Posterior vena cava (tissue), 2 donors: Measurements from ENCODE around the gene MEDAG. TPM values are rescaled to one million over a fixed set of nuclear protein-coding genes. Genes with fewer than 3 reads are reported as not detected.

Experiments used
- DNase-seq: peaks from one replicate; pipeline ENCODE4 v3.0.0-alpha.2; 2020; ENCODE audit warnings: low spot score
- intact Hi-C, 2 donors: fragments of 100-400 bp; cut with DNase I; formaldehyde crosslinking; loops; one replicate each; pipeline versions ENCODE4 v1.14.1 to v1.14.2; 2022 to 2023
- long read RNA-seq, 2 donors: library from polyadenylated mRNA; unstranded; transcript quantifications; one replicate each; pipeline ENCODE4 v2.0.0, GENCODE V29; 2020 to 2021
- total RNA-seq, 2 donors: library from RNA; stranded (reverse); fragmentation: NEBNext Ultra II Directional; extraction: Animal tissue kit (Norgen Biotek cat#: 25700); gene quantifications; one replicate each; pipeline ENCODE4 v1.2.1, GENCODE V29; 2021
- donor health status: DM: yes; HTN: yes; CAD: no.
- donor health status: DM: yes; HTN: yes; CAD: no.

MEDAG gene
- total RNA-seq = 100 to 1,000 TPM; 151 to 172 TPM
- long read RNA-seq, donor 1, transcript MEDAG-201 (5 exons, 2,374 nt) = major isoform, 128 of 143 reads
- long read RNA-seq, donor 1, partial matches to known transcripts = 8 of 143 reads
- long read RNA-seq, donor 1, other reads (novel, unspliced or antisense) = 7 of 143 reads
- long read RNA-seq, donor 2, transcript MEDAG-201 (5 exons, 2,374 nt) = major isoform, 55 of 92 reads
- long read RNA-seq, donor 2, partial matches to known transcripts = 21 of 92 reads
- long read RNA-seq, donor 2, other reads (novel, unspliced or antisense) = 16 of 92 reads

DNA sequence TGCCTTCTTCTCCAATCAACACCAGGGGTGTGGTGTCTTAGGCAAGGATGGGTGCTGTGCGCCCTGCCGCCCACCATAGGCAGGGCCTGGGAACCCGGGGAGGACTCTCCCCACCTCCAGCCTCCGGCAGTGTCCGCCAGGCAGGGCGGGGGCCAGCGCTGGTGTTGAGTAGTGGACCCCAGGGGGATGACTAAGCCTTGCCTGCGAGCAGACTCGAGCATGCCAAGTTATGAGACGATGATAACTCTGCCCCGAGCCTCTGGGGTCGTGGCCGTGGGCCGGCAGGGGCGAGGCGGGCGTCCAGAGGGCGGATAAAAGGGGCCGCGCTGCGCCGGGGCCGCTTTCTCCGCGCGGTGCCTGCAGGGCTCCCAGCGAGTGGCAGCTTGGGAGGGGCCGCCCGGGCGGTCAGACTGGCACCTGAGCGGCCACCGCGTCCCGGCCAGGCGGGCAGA is at the start of gene MEDAG:
TSS of gene MEDAG (plus strand) at position 340 of the 452 bp plus-strand sequence. CDS start 245 bp downstream, outside the sequence.
- intact Hi-C loops = loop anchor here in 1 of 2 donors (5.0 kb wide), 1 partner anchor 39 kb away; no protein-coding TSS in a partner anchor
- DNase-seq = peak; percentile 98

DNA sequence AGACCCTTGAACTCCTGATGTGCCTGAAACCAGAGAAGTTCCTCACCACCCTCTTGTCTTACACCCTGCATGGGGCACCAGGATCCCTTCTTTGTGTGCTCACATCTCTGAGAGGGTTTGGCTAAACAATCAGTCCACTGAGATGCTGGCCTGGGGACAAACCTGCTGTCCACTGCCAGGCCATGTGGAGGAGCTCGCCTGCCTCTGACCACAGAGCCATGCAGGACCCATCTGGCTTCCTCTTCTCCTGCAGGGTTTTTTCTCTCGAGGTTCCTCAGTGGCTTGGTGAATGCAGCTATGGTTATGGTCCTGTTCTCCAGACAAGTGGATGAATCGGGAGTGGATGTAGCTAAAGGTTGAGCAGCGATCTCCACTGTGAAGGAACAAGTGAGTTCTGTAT is 49.1 kb upstream of the MEDAG start:
- no peak for DNase-seq
- intact Hi-C loops = no loop called here

DNA sequence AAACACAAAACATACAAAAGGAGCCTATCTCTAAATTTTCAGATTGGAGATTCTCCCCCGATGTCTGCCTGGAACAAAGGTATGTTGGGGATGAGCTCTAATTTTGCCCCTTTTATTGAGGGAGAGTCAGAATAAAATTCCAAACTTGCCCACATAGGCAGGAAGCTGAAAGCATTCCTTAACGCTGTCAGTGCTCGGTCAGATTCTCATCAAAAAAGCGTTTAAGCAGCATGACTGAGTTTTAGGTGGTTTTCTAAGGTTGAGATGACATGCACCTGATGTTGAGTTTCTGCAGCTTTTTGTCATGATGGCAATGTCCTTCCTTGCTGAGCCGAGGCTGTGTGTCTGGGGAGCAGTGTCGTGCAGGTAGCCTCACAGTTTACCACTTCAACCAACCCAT is 48.4 kb upstream of the MEDAG start:
- DNase-seq = no peak
- intact Hi-C loops = no loop called here

DNA sequence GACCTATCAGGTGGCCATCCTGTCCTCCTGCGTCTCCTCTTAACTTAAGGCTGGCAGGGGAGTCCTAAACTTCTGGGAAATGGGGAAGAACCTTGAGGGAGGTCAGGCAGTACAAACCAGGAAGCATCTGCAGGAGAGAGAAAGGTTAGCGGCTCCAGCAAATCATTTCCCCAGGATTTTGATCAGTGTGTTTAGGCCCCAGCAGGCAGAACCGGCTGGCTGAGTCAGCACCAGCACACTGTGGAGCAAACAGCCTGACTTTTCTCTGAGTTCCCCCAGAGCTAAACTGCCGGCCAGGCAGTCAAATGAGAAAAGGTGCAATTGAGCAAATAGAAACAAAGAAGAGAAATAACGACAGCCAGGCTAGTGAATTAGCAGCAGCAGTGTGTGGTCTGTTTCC is 46.7 kb upstream of the MEDAG start:
- no peak for DNase-seq
- intact Hi-C loops = no loop called here

DNA sequence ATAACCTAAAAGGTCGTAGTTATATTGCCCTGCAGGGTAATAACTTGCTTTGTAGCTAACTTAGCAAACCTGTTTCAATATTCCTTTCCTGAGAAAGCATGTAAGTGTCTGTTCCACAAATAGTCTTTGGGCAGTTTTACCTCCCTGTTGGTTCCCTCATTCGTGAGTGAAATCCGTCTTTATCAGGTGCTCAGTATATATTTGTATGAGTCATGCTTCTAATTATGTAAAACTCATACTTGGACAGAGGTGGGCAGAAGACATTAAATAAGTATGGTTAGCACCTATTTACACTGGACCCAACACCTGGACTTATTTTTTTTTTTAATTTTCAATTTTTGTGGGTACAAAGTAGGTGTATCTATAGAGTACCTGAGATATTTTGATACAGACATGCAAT is 44.9 kb upstream of the MEDAG start:
- intact Hi-C loops = loop anchor here (10.0 kb wide), 4 partner anchors 46 to 246 kb away; partner anchors contain the start of gene USPL1 (in 1 of the 2)

DNA sequence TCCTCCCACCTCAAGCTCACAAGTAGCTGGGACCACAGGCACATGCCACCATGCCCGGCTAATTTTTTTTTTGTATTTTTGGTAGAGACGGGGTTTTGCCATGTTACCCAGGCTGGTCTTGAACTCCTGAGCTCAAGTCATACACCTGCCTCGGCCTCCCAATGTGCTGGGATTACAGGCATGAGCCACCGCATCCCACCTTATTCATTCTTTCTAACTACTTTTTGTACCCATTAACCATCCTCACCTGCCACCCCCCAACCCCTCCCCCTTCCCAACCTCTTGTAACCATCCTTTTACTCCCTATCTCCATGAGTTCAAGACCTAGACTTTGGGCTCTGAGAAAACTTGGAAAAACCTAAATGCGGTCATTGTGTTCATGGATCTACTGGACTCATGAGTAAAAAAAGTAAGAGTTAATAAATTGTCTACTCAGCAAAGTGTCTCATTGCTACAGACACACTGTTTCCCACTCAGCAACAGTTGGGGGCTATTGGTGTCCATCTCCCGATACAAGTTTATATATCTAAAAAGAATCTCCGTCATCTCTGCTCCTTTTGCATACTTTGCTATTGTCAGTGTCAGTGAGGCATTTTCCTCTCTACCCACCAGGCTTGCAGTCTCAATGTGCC is 44.1 kb upstream of the MEDAG start:
- intact Hi-C loops = loop anchor here (10.0 kb wide), 4 partner anchors 47 to 247 kb away; partner anchors contain the start of gene USPL1 (in 1 of the 2)
- no peak for DNase-seq

More for the DNA sequence above, 44.9 kb upstream of the MEDAG start:
- DNase-seq = no peak

DNA sequence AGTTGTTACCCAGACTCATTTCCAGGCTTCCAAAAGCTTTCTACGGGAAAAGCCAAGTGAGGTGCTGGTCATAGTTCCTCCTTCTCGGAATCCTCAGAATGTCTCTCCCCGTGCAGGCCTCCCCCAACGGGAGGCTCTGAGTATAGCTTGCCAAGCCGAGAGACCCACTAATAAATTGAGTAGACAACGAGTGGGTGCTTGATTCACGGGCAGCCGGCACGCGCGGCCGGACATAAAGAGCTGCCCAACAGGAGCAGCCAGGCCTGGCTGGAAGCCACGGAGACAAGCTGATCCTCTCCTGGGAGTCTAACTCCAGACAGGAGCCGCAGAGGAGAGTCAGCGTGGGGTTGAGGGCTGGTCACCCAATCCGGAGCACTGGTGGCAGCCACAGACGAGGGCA is 43.4 kb upstream of the MEDAG start:
- DNase-seq = peak; percentile 94
- intact Hi-C loops = loop anchor here (10.0 kb wide), 4 partner anchors 48 to 248 kb away; partner anchors contain the start of gene USPL1 (in 1 of the 2)

DNA sequence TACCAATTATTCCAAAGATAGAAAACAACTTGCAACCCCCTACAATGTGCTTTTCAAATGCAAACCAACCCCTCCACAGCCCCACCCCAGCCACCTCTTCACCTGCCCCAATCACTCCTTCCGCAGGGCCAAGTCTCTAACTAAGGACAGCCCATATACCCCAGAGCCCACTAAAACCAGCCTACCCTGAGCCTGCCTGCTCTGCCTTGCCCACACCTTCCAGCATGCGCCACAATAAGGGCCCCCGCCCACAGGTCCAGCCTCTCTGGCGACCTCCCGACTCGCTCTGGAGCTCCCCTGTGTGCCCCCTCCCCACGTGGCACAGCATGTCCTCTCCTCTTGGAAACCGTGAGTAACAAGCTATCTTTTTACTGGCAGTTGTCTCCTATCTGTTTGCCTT is 42.8 kb upstream of the MEDAG start:
- intact Hi-C loops = loop anchor here (10.0 kb wide), 4 partner anchors 48 to 248 kb away; partner anchors contain the start of gene USPL1 (in 1 of the 2)
- DNase-seq = no peak

DNA sequence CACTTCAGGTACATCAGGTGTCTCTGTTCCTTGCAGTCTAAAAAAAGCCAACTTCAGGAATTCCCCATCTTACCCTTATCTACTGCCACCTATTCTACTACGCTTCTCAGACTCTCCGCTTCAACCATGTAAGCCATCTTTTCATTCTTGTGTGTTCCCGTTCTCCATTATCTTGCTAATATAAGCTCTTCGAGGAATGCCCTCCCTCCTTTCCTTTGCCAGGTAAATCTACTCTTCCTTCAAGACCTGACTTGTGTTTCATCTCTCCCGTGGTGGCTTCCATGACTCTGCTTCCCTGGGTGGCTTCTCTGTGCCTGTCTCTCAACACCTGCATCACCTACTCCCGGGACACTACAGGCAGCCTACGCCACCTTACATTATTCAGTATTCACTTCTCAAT is 42.3 kb upstream of the MEDAG start:
- DNase-seq = no peak
- intact Hi-C loops = loop anchor here (10.0 kb wide), 4 partner anchors 49 to 249 kb away; partner anchors contain the start of gene USPL1 (in 1 of the 2)

DNA sequence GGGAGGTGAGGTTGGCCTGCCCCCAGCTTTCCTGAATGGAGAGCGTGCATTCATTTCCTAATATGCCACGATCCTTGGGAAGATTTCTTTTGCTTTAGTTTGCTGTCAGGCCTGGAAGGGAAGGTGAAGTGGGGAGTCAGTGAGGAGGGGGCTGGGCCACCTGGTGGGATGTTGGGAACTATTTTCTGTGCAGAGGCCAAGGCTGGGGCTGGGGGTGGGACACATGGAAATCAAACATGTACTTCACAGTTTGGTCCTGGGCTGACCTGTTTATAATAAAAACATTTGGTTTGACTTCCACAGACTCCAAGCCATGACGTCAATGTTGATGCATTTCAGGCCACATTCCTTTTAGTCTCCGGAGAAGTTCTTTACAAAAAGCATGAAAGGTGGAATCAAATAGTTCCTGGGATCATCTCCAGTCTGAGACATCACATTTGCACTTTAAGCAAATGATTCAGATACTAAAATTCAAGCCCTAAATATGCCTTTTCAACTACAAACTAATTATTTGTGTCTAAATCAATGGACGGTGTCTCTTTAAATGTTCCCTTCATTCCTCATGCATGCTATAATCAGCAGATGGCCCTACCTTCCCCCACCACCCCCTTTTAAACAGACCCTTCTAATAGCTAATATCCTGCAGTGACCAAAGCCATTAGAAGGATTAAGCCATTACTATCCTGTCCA is 41.5 kb upstream of the MEDAG start:
- intact Hi-C loops = loop anchor here (5.0 to 10.0 kb wide), 6 partner anchors 43 to 250 kb away; partner anchors contain the start of genes MEDAG (in 1 of the 2) and USPL1 (in 1 of the 2)
- DNase-seq = no peak

DNA sequence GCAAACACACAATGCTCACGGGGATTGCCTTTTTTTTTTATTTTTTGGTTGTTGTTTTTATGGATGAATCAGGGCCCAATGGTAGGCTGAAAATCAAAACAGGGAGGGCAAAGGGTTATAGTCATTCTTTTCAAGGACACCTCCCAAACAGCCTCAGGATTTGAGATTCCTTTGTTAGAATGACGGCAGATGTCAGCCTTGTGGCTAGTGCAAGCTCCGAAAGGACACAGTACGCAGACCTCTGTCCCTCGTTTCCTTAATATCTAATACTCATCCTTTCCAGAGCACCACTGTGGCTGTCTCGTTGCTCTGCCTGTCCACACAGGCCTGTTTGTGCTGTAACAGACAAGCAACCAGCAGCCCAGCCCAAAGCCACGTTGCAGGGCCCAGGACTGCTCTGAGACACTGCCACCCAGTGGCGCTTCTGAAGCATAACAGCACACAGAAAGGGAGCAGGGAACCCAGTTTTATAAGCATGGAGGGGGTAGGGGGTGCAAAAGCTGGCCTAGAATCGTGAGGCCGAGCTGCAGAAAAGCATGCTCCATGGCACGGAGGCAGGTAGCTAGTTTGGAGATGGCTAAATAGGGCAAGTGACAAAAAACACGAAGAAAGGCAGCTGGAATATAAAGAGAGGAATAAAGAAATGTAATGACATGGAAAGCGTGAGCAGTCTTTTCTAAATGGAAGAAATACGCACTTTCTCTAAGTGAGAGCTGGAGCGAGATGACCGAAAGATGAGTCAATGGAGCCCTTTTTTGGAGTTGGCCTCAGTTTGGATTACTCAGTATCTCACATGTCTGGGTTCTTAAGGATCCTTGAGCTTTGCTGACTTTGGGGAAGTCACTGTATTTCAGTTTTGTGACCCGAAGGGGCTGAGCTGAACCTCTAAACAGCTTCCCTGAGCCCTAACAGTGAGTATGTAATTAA is 40.7 kb upstream of the MEDAG start:
- intact Hi-C loops = loop anchor here (5.0 to 10.0 kb wide), 6 partner anchors 42 to 251 kb away; partner anchors contain the start of genes MEDAG (in 1 of the 2) and USPL1 (in 1 of the 2)
- DNase-seq = peak; percentile 95

DNA sequence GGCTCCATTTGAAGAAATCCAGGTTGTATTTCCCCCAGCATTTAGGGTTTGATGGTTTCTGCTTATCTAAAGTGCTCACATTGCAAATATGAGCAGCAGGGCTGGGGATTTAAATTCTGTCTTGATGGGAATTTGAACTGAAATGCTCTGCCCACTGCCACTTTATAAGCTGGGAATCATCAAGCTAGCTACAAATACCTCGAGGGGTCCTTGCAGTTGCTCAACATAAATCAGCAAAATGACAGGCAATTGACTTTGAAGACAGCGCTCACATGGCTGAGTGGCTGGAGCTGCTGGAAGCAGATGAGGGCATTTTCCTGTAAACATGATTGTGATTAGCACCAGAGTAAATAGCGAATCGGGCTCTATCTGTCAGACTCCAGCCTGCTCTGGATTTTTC is 39.4 kb upstream of the MEDAG start:
- DNase-seq = no peak
- intact Hi-C loops = loop anchor here (5.0 to 10.0 kb wide), 6 partner anchors 41 to 252 kb away; partner anchors contain the start of genes MEDAG (in 1 of the 2) and USPL1 (in 1 of the 2)

DNA sequence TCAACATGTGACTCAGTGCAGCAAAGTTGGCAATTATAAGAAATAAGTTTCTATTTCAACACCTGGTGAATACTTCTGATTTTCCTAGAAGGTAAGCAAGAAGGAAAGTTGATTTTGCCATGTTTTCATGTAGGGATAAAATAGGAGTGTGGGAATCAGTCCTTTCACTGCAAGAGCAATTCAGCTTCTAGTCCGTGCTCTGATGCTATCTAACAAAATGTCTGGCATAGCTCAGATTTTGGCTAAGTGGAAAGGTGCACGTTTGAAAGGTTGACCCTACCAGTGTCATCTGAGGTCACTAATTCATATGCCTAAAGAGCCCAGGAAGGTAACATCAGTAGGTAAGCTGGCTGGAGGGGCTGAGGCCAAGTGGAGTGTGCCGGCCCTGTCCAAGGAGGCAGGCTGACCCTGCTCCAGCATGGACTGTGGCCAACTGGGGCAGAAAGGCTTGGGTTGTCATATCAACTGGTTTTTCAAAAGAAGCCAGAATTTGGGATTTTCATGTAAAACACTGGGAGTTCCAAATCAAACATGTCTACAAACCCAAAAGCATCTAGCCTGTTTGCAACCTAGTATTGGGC is 38.9 kb upstream of the MEDAG start:
- no peak for DNase-seq
- intact Hi-C loops = loop anchor here (5.0 to 10.0 kb wide), 6 partner anchors 40 to 252 kb away; partner anchors contain the start of genes MEDAG (in 1 of the 2) and USPL1 (in 1 of the 2)

DNA sequence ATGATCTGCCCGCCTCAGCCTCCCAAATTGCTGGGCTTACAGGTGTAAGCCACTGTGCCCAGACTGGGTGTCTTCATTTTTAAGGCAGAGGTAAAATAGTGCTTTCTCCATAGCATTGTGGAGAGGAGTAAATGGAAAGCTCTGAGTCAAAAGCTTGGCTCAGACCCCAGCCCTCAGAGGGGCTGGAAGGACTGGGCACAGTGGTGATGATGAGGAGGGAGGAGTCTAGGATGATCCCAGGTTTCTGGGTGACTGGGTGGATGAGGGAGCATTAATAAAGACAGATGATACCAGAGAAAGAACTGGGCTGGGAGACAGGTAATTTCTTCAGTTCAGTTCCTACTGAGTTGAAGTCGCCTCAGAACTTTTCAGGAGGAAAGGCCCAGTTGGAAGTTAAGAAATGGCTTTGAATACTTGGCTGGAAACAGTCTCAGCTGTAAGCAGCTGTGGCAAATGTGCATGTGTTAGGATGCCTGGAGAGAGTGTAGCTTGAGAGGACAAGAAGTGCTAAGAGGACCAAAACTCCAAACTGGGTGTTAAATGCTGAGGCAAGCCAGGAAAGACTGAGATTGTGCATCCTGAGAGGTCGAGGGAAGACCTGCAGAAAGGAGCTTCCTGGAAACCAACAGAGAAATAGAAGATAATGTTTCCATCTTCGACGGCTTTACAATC is 37.1 kb upstream of the MEDAG start:
- DNase-seq = no peak
- intact Hi-C loops = loop anchor here (5.0 to 10.0 kb wide), 6 partner anchors 38 to 254 kb away; partner anchors contain the start of genes MEDAG (in 1 of the 2) and USPL1 (in 1 of the 2)

DNA sequence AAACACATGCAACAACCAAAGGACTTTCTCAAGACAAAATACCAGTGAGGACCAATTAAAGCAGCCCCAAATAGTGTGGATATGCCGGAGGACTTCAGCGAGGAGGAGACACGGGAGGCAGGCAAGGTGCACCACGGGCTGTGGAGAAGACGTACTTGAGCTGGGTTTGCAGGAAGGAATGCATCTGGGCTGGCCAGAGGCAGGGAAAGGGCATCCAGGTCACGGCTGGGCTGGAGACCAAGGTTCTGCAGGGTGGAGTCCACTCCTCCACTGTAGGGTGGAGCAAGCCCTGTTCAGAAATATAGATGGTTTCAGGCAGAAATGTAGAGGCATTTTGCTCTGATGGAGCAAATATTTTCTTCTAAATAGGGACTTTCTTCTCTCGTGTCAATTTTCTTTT is 36.6 kb upstream of the MEDAG start:
- intact Hi-C loops = loop anchor here (5.0 to 10.0 kb wide), 6 partner anchors 38 to 255 kb away; partner anchors contain the start of genes MEDAG (in 1 of the 2) and USPL1 (in 1 of the 2)
- peak; percentile 93 for DNase-seq

DNA sequence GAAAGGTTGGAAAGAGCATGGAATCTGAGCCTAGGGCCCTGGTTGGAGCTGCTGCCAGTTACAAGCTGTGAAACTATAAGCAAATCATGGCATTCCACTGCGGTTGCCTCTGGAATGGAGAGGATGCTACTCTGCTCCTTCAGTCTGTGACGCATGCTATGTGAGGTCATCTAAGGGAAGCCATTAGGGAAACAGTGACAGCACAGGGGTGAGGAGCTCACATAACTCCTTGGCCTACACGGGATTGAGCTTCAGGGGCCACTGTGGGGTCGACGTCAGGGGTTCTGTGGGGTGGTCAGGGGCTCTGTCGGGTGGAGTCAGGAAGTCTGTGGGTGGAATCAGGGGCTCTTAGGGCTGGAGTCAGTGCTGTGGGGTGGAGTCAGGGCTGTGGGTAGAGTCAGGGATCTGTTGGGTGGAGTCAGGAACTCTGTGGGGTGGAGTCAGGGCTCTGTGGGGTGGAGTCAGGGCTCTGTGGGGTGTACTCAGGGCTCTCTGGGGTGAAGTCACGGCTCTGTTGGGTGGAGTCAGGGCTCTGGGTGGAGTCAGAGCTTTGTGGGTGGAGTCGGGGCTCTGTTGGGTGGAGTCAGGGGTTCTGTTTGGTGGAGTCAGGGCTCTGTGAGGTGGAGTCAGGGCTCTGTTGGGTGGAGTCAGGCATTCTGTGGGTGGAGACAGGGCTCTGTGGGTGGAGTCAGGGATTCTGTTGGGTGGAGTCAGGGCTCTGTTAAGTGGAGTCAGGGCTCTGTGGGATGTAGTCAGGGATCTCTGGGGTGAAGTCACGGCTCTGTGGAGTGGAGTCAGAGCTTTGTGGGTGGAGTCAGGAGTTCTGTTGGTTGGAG is 35.8 kb upstream of the MEDAG start:
- intact Hi-C loops = no loop called here
- DNase-seq = peak; percentile 96
